ENCODE results near the gene TGFA. TPM values are rescaled to one million over a fixed set of nuclear protein-coding genes. Genes with fewer than 3 reads are reported as not detected.

Gene TGFA
- total RNA-seq, 1 experiment from 2014 or later = 2.5 TPM

- H3K36me3 Mint-ChIP-seq = no peaks in the 10 kb centered on the region
- ChIA-PET CTCF (no interaction called here), POLR2A (no interaction called here)
- H3K9me3 Mint-ChIP-seq = peaks cover 10% of the 10 kb centered on the region
- ATAC-seq (no peak), DNase-seq (ENCODE audit: low spot score) (no peak)
- peaks cover 12% of the 10 kb centered on the region for H3K27me3 Mint-ChIP-seq (ENCODE audit: low read depth)
- no peak overlapping the region for H3K4me3 Mint-ChIP-seq
- 0 out of 2 replicates have a peak, but pooled peaks cover 2% of the 10 kb centered on the region for H3K4me1 Mint-ChIP-seq
- H3K27ac Mint-ChIP-seq = no peak overlapping the region
- TF ChIP-seq CDX4 (CRISPR knock-in tag; IDR thresholded peaks at IDR 0.05; ENCODE audit: borderline replicate concordance) (no peak), SOX15 (CRISPR knock-in tag; IDR thresholded peaks at IDR 0.05) (no peak), ZNF281 (CRISPR knock-in tag; IDR thresholded peaks at IDR 0.05) (no peak), NFATC4 (CRISPR knock-in tag; IDR thresholded peaks at IDR 0.05) (no peak), FOXK1 (CRISPR knock-in tag; IDR thresholded peaks at IDR 0.05) (no peak), ZBTB43 (CRISPR knock-in tag; IDR thresholded peaks at IDR 0.05) (no peak), ZNF138 (CRISPR knock-in tag; conservative IDR thresholded peaks at IDR 0.05) (no peak), PRRX2 (CRISPR knock-in tag; IDR thresholded peaks at IDR 0.05) (no peak), AR (CRISPR knock-in tag; IDR thresholded peaks at IDR 0.05) (no peak), CTCF (IDR thresholded peaks at IDR 0.05) (no peak), PREB (CRISPR knock-in tag; IDR thresholded peaks at IDR 0.05; ENCODE audit: borderline replicate concordance) (no peak), ATF6 (CRISPR knock-in tag; IDR thresholded peaks at IDR 0.05) (no peak), NR2C2 (CRISPR knock-in tag; IDR thresholded peaks at IDR 0.05) (no peak), USF1 (CRISPR knock-in tag; IDR thresholded peaks at IDR 0.05) (no peak), ATF2 (CRISPR knock-in tag; IDR thresholded peaks at IDR 0.05; ENCODE audit: borderline replicate concordance, low read depth) (no peak)
Measured at GRCh38 chr2:70531419-70532086, 22.1 kb downstream of the TGFA start.

Measured in WTC11 (cell line).